SK-N-SH (cell line): ENCODE measurements around the gene DIAPH1. TPM values are rescaled to one million over a fixed set of nuclear protein-coding genes. Genes with fewer than 3 reads are reported as not detected.

ENCODE experiments used
- CTCF ChIA-PET: fragments of 300-600, 350-600 bp; formaldehyde crosslinking; extraction: SDS; loops from one replicate; lab custom pipeline; 2021; lab: Yijun Ruan, JAX
- POLR2A ChIA-PET: fragments of 350-600 bp; sonication (Branson Sonifier 250); formaldehyde crosslinking; extraction: SDS; loops from one replicate; lab custom pipeline; 2020; ENCODE audit warnings: antibody characterized with exemption, inconsistent platforms; lab: Yijun Ruan, JAX
- DNase-seq: peaks from one replicate; pipeline ENCODE4 v3.0.0; 2012
- H2AFZ ChIP-seq: fragments of 200-600 bp; sonication (generic); 2 replicates; pipeline ENCODE4 v1.8.1; 2016; ENCODE audit warnings: antibody characterized with exemption, mild to moderate bottlenecking, low read depth
- H3F3A ChIP-seq: fragments of 200-600 bp; sonication (generic); replicated peaks from 2 replicates; pipeline ENCODE3; 2016; ENCODE audit warnings: antibody characterized with exemption, mild to moderate bottlenecking; ENCODE audit not compliant: insufficient read depth
- H3K27ac ChIP-seq, 2 experiments: fragments of 200-500 bp in 1 of 2; fragments of 200-600 bp in 1 of 2; sonication (Bioruptor generic) in 1 of 2; sonication (generic), shearing (Covaris generic) in 1 of 2; 2 replicates each; pipeline versions ENCODE4 v1.5.1 to v1.6.1; 2014 to 2016; ENCODE audit warnings: low read depth in 2 of 2, inconsistent platforms in 1 of 2, low read length in 1 of 2, mild to moderate bottlenecking in 1 of 2, mixed read lengths in 1 of 2
- H3K27me3 ChIP-seq: fragments of 200-600 bp; sonication (generic), shearing (Covaris generic); 2 replicates; pipeline ENCODE4 v1.6.1; 2016; ENCODE audit warnings: mixed run types; ENCODE audit not compliant: insufficient read depth
- H3K36me3 ChIP-seq, 2 experiments: fragments of 200-500 bp in 1 of 2; fragments of 200-600 bp in 1 of 2; sonication (Bioruptor generic) in 1 of 2; sonication (generic) in 1 of 2; replicated peaks in 1 of 2; 2 replicates each; pipeline versions ENCODE3 to v1.5.1; 2014 to 2016; ENCODE audit warnings: low read length in 1 of 2, mild to moderate bottlenecking in 1 of 2; ENCODE audit not compliant: insufficient read depth in 2 of 2, control insufficient read depth in 1 of 2
- H3K4me1 ChIP-seq, 2 experiments: fragments of 200-500 bp in 1 of 2; fragments of 200-600 bp in 1 of 2; sonication (Bioruptor generic) in 1 of 2; sonication (generic), shearing (Covaris generic) in 1 of 2; 2 replicates each; pipeline versions ENCODE4 v1.5.1 to v1.6.1; 2014 to 2016; ENCODE audit warnings: low read depth in 1 of 2, low read length in 1 of 2, mixed run types in 1 of 2; ENCODE audit not compliant: insufficient read depth in 2 of 2, control insufficient read depth in 1 of 2
- H3K4me2 ChIP-seq: fragments of 200-600 bp; sonication (generic), shearing (Covaris generic); 2 replicates; pipeline ENCODE4 v1.6.1; 2017; ENCODE audit warnings: mixed run types
- H3K4me3 ChIP-seq, 2 experiments: fragments of 200-500 bp in 1 of 2; fragments of 200-600 bp in 1 of 2; sonication (Bioruptor generic) in 1 of 2; sonication (generic), shearing (Covaris generic) in 1 of 2; 2 replicates each; pipeline versions ENCODE4 v1.5.1 to v1.8.1; 2014 to 2016; ENCODE audit warnings: low read depth in 2 of 2, inconsistent platforms in 1 of 2, low read length in 1 of 2, mild to moderate bottlenecking in 1 of 2, mixed read lengths in 1 of 2, moderate library complexity in 1 of 2
- H3K79me2 ChIP-seq: fragments of 200-600 bp; sonication (generic); 2 replicates; pipeline ENCODE4 v1.8.1; 2017; ENCODE audit warnings: mild to moderate bottlenecking; ENCODE audit not compliant: insufficient read depth
- H3K9ac ChIP-seq: fragments of 200-600 bp; sonication (generic); 2 replicates; pipeline ENCODE4 v1.6.1; 2017; ENCODE audit warnings: mixed run types
- H3K9me2 ChIP-seq: fragments of 200-600 bp; sonication (generic); 2 replicates; pipeline ENCODE4 v1.6.1; 2017; ENCODE audit warnings: mixed run types
- H3K9me3 ChIP-seq: fragments of 200-600 bp; sonication (generic); 2 replicates; pipeline ENCODE4 v1.6.1; 2017; ENCODE audit warnings: mixed run types, mild to moderate bottlenecking, moderate library complexity
- H4K20me1 ChIP-seq: fragments of 200-600 bp; sonication (generic); 2 replicates; pipeline ENCODE4 v1.6.1; 2017; ENCODE audit warnings: mild to moderate bottlenecking, mixed run types; ENCODE audit not compliant: insufficient read depth
- EZH2phosphoT487 ChIP-seq: fragments of 200-600 bp; sonication (generic); IDR thresholded peaks from 2 replicates; pipeline ENCODE4 v1.6.1; 2017; ENCODE audit warnings: low read depth, mixed run types, mild to moderate bottlenecking, antibody characterized with exemption, moderate library complexity, borderline replicate concordance
- FOXJ3 ChIP-seq: sonication (generic); formaldehyde crosslinking; IDR thresholded peaks from 2 replicates; pipeline ENCODE4 v1.5.1; 2020; ENCODE audit warnings: mild to moderate bottlenecking, missing genetic modification reagents
- GABPA ChIP-seq: IDR thresholded peaks from 2 replicates; pipeline ENCODE4 v1.4.0; 2012; ENCODE audit warnings: low read depth, mild to moderate bottlenecking
- JUND ChIP-seq: IDR thresholded peaks from 2 replicates; pipeline ENCODE4 v1.4.0; 2012
- MEF2A ChIP-seq: IDR thresholded peaks from 2 replicates; pipeline ENCODE4 v1.4.0; 2012; ENCODE audit warnings: low read depth, borderline replicate concordance
- MXI1 ChIP-seq: IDR thresholded peaks from 2 replicates; pipeline ENCODE4 v1.6.1; 2012; ENCODE audit warnings: mild to moderate bottlenecking, low read depth, low read length, improper control_type of control experiment
- RAD21 ChIP-seq: IDR thresholded peaks from 2 replicates; pipeline ENCODE4 v1.6.1; 2012; ENCODE audit warnings: mild to moderate bottlenecking, low read length
- REST ChIP-seq: IDR thresholded peaks from 2 replicates; pipeline ENCODE4 v1.6.1; 2012; ENCODE audit warnings: mild to moderate bottlenecking, low read depth, low read length, moderate library complexity
- SMC3 ChIP-seq: IDR thresholded peaks from 2 replicates; pipeline ENCODE4 v1.6.1; 2012; ENCODE audit warnings: low read depth, low read length, improper control_type of control experiment
- TAF1 ChIP-seq: IDR thresholded peaks from 2 replicates; pipeline ENCODE4 v1.6.1; 2012; ENCODE audit warnings: low read depth, mild to moderate bottlenecking, low read length, moderate library complexity, borderline replicate concordance
- TEAD4 ChIP-seq: IDR thresholded peaks from 2 replicates; pipeline ENCODE4 v1.4.0; 2012; ENCODE audit warnings: mild to moderate bottlenecking, borderline replicate concordance; ENCODE audit not compliant: insufficient read depth
- YY1 ChIP-seq: IDR thresholded peaks from 2 replicates; pipeline ENCODE4 v1.4.0; 2012; ENCODE audit warnings: low read depth, mild to moderate bottlenecking
- ZBTB33 ChIP-seq: IDR thresholded peaks from 2 replicates; pipeline ENCODE4 v1.4.0; 2012; ENCODE audit warnings: low read depth, borderline replicate concordance
- WGBS: methylation state at CpG from one replicate; pipeline ENCODE4 v1.1.6; 2017; ENCODE audit warnings: low lambda C conversion rate; 5-methylcytosine and 5-hydroxymethylcytosine counted together
- polyA plus RNA-seq, 3 experiments: library from polyadenylated mRNA; depleted of rRNA; stranded (reverse); fragments of >200 nt; gene quantifications; 2 replicates each; pipeline ENCODE4 v1.2.3, GENCODE V29; 2012
- TF ChIP-seq, protein P1 (sequence below): fragments of 150-350 bp; IDR thresholded peaks from 2 replicates; pipeline ENCODE4 v1.6.1; 2016; ENCODE audit warnings: mild to moderate bottlenecking, low read depth, low read length
- TF ChIP-seq, protein P2 (sequence below): fragments of 200-600 bp; sonication (generic); IDR thresholded peaks from 2 replicates; pipeline ENCODE4 v1.6.1; 2017; ENCODE audit warnings: antibody characterized with exemption, mild to moderate bottlenecking, moderate library complexity
- TF ChIP-seq, protein P3 (sequence below): IDR thresholded peaks from 2 replicates; pipeline ENCODE4 v1.4.0; 2012; ENCODE audit warnings: low read depth

DIAPH1 gene
- polyA plus RNA-seq, 1 of the 3 experiments (the other 2 are of a cell fraction) = 30.4 TPM

DNA sequence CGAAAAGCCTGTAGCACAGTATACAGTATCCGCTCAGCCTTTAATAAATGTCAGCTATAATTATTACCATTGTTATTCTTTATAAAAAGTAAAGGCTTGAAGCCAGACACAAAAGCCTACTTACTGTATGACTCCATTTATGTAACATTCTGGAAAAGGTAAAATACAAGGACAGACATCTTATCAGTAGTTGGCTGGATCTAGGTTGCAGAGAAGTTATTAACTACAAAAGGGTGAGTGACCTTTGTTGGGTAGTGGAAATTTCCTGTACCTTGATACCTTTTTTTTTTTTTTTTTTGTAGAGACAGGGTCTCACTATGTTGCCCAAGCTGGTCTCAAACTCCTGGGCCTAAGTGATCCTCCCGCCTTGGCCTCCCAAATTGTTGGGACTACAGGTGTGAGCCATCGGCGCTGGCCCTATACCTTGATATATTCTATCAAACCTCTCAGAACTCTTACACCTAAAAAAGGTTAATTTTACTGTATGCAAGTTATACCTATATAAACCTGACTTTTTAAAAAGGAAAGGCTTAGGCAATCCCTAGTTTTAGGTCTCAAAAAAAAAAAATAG is 11.9 kb upstream of the DIAPH1 start:
- POLR2A ChIA-PET = no interaction called here
- no peak for TF ChIP-seq TAF1
- no peak for TF ChIP-seq MXI1
- TF ChIP-seq SMC3 = no peak
- no peak for TF ChIP-seq MEF2A
- TF ChIP-seq TEAD4 = no peak
- no peak for TF ChIP-seq JUND
- TF ChIP-seq, protein P1, sequence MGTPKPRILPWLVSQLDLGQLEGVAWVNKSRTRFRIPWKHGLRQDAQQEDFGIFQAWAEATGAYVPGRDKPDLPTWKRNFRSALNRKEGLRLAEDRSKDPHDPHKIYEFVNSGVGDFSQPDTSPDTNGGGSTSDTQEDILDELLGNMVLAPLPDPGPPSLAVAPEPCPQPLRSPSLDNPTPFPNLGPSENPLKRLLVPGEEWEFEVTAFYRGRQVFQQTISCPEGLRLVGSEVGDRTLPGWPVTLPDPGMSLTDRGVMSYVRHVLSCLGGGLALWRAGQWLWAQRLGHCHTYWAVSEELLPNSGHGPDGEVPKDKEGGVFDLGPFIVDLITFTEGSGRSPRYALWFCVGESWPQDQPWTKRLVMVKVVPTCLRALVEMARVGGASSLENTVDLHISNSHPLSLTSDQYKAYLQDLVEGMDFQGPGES = no peak
- no peak for TF ChIP-seq REST
- TF ChIP-seq, protein P2, sequence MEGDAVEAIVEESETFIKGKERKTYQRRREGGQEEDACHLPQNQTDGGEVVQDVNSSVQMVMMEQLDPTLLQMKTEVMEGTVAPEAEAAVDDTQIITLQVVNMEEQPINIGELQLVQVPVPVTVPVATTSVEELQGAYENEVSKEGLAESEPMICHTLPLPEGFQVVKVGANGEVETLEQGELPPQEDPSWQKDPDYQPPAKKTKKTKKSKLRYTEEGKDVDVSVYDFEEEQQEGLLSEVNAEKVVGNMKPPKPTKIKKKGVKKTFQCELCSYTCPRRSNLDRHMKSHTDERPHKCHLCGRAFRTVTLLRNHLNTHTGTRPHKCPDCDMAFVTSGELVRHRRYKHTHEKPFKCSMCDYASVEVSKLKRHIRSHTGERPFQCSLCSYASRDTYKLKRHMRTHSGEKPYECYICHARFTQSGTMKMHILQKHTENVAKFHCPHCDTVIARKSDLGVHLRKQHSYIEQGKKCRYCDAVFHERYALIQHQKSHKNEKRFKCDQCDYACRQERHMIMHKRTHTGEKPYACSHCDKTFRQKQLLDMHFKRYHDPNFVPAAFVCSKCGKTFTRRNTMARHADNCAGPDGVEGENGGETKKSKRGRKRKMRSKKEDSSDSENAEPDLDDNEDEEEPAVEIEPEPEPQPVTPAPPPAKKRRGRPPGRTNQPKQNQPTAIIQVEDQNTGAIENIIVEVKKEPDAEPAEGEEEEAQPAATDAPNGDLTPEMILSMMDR = no peak
- TF ChIP-seq RAD21 = no peak
- no peak for TF ChIP-seq EZH2phosphoT487
- TF ChIP-seq GABPA = no peak
- TF ChIP-seq ZBTB33 = no peak
- TF ChIP-seq, protein P3, sequence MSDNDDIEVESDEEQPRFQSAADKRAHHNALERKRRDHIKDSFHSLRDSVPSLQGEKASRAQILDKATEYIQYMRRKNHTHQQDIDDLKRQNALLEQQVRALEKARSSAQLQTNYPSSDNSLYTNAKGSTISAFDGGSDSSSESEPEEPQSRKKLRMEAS = no peak
- no peak for TF ChIP-seq FOXJ3 (CRISPR knock-in tag)
- TF ChIP-seq YY1 = no peak
- no peak overlapping the region for H3K4me2 ChIP-seq
- H3K79me2 ChIP-seq = peaks cover 57% of the 10 kb centered on the region
- CTCF ChIA-PET = interaction anchor here (1.4 to 19.7 kb wide), 4 partner anchors 12 to 330 kb away, joined by 4 to 207 read pairs (median 8); partner anchors contain the start of gene DIAPH1
- H4K20me1 ChIP-seq = peaks cover 10% of the 10 kb centered on the region
- 98% methylated on average over 5 of the region's 5 CpGs for WGBS
- no peak overlapping the region for H3K27ac ChIP-seq
- no peak overlapping the region for H3K4me3 ChIP-seq
- H3F3A ChIP-seq = no peaks in the 10 kb centered on the region
- H3K4me1 ChIP-seq = peaks cover 3 to 8% of the 10 kb centered on the region in 2 experiments; a peak in 3 of 4 replicates
- H3K9ac ChIP-seq = no peak overlapping the region
- H3K27me3 ChIP-seq = no peaks in the 10 kb centered on the region
- H3K36me3 ChIP-seq = peaks cover 57 to 59% of the 10 kb centered on the region in 2 experiments
- no peaks in the 10 kb centered on the region for H3K9me2 ChIP-seq
- no peak overlapping the region for H2AFZ ChIP-seq
- no peaks in the 10 kb centered on the region for H3K9me3 ChIP-seq
- no peak for DNase-seq
